Ishikawa (cell line): ENCODE data around the gene PGM3.

Experiments
- CEBPB ChIP-seq: IDR thresholded peaks from 2 replicates; pipeline ENCODE4 v1.6.1; 2012
- CREB1 ChIP-seq: IDR thresholded peaks from 2 replicates; pipeline ENCODE4 v1.6.1; 2012; ENCODE audit warnings: low read depth
- EGR1 ChIP-seq: IDR thresholded peaks from 2 replicates; pipeline ENCODE4 v1.6.1; 2012
- EP300 ChIP-seq: IDR thresholded peaks from 2 replicates; pipeline ENCODE4 v1.6.1; 2012; ENCODE audit warnings: borderline replicate concordance
- FOXM1 ChIP-seq: IDR thresholded peaks from 2 replicates; pipeline ENCODE4 v1.6.1; 2012; ENCODE audit warnings: low read depth, borderline replicate concordance
- NFIC ChIP-seq: IDR thresholded peaks from 2 replicates; pipeline ENCODE4 v1.6.1; 2012
- RAD21 ChIP-seq: IDR thresholded peaks from 2 replicates; pipeline ENCODE4 v1.6.1; 2012; ENCODE audit warnings: low read depth
- TAF1 ChIP-seq: IDR thresholded peaks from 2 replicates; pipeline ENCODE4 v1.6.1; 2012; ENCODE audit warnings: low read depth, mild to moderate bottlenecking
- TCF12 ChIP-seq: IDR thresholded peaks from 2 replicates; pipeline ENCODE4 v1.6.1; 2012; ENCODE audit warnings: low read depth
- TEAD4 ChIP-seq: IDR thresholded peaks from 2 replicates; pipeline ENCODE4 v1.6.1; 2012
- YY1 ChIP-seq: IDR thresholded peaks from 2 replicates; pipeline ENCODE4 v1.6.1; 2012; ENCODE audit warnings: low read depth
- TF ChIP-seq, protein P1 (sequence below): IDR thresholded peaks from 2 replicates; pipeline ENCODE4 v1.6.1; 2012
- TF ChIP-seq, protein P2 (sequence below): IDR thresholded peaks from 2 replicates; pipeline ENCODE4 v1.6.1; 2012; ENCODE audit warnings: low read depth, mild to moderate bottlenecking

DNA sequence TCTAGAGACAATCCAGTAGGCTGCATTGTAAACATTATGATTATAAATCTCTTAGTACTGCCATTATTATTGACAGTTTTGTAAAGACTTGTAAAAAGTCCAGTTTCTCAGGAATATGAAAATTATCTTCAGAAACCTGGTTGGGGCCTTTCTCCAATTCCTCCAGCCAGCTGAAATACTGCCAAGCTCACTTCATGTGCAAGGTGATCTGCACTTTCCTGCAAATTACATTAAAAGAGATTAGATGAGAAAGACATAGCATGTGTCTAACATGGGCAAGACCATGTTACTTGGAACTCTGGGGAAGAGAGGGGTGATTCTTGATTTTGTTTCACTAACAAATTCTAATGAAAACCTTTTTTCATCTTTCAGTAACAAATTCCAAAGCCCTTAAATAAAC lies 24.0 kb downstream of the PGM3 start:
- TF ChIP-seq, protein P1, sequence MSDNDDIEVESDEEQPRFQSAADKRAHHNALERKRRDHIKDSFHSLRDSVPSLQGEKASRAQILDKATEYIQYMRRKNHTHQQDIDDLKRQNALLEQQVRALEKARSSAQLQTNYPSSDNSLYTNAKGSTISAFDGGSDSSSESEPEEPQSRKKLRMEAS = no peak
- TF ChIP-seq EGR1 = no peak
- no peak for TF ChIP-seq CREB1
- TF ChIP-seq, protein P2, sequence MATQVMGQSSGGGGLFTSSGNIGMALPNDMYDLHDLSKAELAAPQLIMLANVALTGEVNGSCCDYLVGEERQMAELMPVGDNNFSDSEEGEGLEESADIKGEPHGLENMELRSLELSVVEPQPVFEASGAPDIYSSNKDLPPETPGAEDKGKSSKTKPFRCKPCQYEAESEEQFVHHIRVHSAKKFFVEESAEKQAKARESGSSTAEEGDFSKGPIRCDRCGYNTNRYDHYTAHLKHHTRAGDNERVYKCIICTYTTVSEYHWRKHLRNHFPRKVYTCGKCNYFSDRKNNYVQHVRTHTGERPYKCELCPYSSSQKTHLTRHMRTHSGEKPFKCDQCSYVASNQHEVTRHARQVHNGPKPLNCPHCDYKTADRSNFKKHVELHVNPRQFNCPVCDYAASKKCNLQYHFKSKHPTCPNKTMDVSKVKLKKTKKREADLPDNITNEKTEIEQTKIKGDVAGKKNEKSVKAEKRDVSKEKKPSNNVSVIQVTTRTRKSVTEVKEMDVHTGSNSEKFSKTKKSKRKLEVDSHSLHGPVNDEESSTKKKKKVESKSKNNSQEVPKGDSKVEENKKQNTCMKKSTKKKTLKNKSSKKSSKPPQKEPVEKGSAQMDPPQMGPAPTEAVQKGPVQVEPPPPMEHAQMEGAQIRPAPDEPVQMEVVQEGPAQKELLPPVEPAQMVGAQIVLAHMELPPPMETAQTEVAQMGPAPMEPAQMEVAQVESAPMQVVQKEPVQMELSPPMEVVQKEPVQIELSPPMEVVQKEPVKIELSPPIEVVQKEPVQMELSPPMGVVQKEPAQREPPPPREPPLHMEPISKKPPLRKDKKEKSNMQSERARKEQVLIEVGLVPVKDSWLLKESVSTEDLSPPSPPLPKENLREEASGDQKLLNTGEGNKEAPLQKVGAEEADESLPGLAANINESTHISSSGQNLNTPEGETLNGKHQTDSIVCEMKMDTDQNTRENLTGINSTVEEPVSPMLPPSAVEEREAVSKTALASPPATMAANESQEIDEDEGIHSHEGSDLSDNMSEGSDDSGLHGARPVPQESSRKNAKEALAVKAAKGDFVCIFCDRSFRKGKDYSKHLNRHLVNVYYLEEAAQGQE = no peak
- TF ChIP-seq NFIC = no peak
- no peak for TF ChIP-seq YY1
- no peak for TF ChIP-seq FOXM1
- no peak for TF ChIP-seq RAD21
- no peak for TF ChIP-seq CEBPB
- TF ChIP-seq EP300 = no peak
- TF ChIP-seq TEAD4 = no peak
- TF ChIP-seq TAF1 = no peak
- TF ChIP-seq TCF12 = no peak
